Uterus (tissue), 4 donors: ENCODE data around the gene PHYKPL. TPM values are rescaled to one million over a fixed set of nuclear protein-coding genes. Genes with fewer than 3 reads are reported as not detected.

ENCODE experiments used
- DNase-seq, 2 donors: peaks; one replicate each; pipeline ENCODE4 v3.0.0-alpha.2; 2019 to 2020
- H3K27ac ChIP-seq, 2 donors: fragments of 200-600 bp; sonication (generic); 1 replicate in 1 of 2; 2 replicates in 1 of 2; pipeline ENCODE4 v1.5.1; 2016 to 2018
- H3K27me3 ChIP-seq, 2 donors: fragments of 200-600 bp; sonication (generic); one replicate each; pipeline ENCODE4 v1.5.1; 2018 to 2019; ENCODE audit warnings: control low read depth in 1 of 2
- H3K36me3 ChIP-seq, 2 donors: fragments of 200-600 bp; sonication (generic); one replicate each; pipeline ENCODE4 v1.5.1; 2019; ENCODE audit warnings: control low read depth in 1 of 2
- H3K4me1 ChIP-seq, 2 donors: fragments of 200-600 bp; sonication (generic); one replicate each; pipeline ENCODE4 v1.5.1; 2018 to 2019; ENCODE audit warnings: control low read depth in 1 of 2
- H3K4me3 ChIP-seq, 2 donors: fragments of 200-600 bp; sonication (generic); 1 replicate in 1 of 2; 2 replicates in 1 of 2; pipeline ENCODE4 v1.5.1; 2018 to 2019; ENCODE audit warnings: mild to moderate bottlenecking in 1 of 2
- H3K9me3 ChIP-seq, 2 donors: fragments of 200-600 bp; sonication (generic); one replicate each; pipeline ENCODE4 v1.5.1; 2019; ENCODE audit warnings: control low read depth in 1 of 2
- POLR2A ChIP-seq, 2 donors: fragments of 450-650 bp; IDR thresholded peaks; one replicate each; pipeline ENCODE4 v1.6.1; 2016; ENCODE audit warnings: antibody characterized with exemption in 2 of 2, mild to moderate bottlenecking in 1 of 2, moderate library complexity in 1 of 2
- intact Hi-C: fragments of 100-400 bp; cut with DNase I; formaldehyde crosslinking; loops from one replicate; pipeline ENCODE4 v1.15.1; 2023; ENCODE audit warnings: low total_unique reads
- total RNA-seq, 4 donors: library from RNA; depleted of rRNA in 3 of 4; stranded (reverse); fragments of >200 nt in 3 of 4; gene quantifications; one replicate each; pipeline versions ENCODE4 v1.1.0 to v1.2.4, GENCODE V29; 2014 to 2023
- TF ChIP-seq, protein P1 (sequence below), 4 experiments: fragments of 200-600 bp in 2 of 4; fragments of 450-650 bp in 2 of 4; sonication (generic) in 2 of 4; IDR thresholded peaks; one replicate each; pipeline ENCODE4 v1.5.1; 2016 to 2019; ENCODE audit warnings: antibody characterized with exemption in 4 of 4, mild to moderate bottlenecking in 2 of 4, moderate library complexity in 1 of 4
- donor health status: DM: yes; HTN: yes; CAD: no.

PHYKPL gene
- total RNA-seq, 4 donors from 2014 or later: 41.5 to 129 (median 89.9) TPM

GRCh38 chr5:178180141-178180863 is 52.3 kb downstream of the PHYKPL start:
- Histone ChIP-seq H3K9me3 (no peaks in the 10 kb centered on the region), H3K4me1 (no peaks in the 10 kb centered on the region), H3K27ac (no peak overlapping the region), H3K4me3 (no peak overlapping the region), H3K27me3 (no peaks in the 10 kb centered on the region), H3K36me3 (no peaks in the 10 kb centered on the region)
- intact Hi-C loops: no loop called here
- no peak for TF ChIP-seq POLR2A (IDR thresholded peaks at IDR 0.05)
- TF ChIP-seq, protein P1, sequence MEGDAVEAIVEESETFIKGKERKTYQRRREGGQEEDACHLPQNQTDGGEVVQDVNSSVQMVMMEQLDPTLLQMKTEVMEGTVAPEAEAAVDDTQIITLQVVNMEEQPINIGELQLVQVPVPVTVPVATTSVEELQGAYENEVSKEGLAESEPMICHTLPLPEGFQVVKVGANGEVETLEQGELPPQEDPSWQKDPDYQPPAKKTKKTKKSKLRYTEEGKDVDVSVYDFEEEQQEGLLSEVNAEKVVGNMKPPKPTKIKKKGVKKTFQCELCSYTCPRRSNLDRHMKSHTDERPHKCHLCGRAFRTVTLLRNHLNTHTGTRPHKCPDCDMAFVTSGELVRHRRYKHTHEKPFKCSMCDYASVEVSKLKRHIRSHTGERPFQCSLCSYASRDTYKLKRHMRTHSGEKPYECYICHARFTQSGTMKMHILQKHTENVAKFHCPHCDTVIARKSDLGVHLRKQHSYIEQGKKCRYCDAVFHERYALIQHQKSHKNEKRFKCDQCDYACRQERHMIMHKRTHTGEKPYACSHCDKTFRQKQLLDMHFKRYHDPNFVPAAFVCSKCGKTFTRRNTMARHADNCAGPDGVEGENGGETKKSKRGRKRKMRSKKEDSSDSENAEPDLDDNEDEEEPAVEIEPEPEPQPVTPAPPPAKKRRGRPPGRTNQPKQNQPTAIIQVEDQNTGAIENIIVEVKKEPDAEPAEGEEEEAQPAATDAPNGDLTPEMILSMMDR (IDR thresholded peaks at IDR 0.05): no peak
- no peak for DNase-seq

DNA sequence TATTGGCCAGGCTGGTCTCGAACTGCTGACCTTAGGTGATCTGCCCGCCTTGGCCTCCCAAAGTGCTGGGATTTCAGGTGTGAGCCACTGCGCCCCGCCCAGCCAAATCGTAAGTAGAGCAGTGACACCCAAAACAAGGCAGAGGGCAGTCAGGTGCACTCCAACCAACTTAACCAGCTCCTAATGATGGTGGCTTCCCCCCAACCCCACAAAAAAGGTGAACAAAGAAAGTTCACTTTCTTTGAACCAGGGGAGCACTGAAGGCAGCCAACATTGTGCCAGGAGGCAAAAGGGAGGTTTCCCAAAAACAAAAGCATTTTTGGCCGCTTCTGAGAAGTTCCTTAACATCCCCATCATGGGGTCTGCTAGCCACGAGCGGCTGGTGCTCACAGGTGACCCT is 55.0 kb downstream of the PHYKPL start:
- intact Hi-C loops: no loop called here
- TF ChIP-seq POLR2A (IDR thresholded peaks at IDR 0.05): no peak
- TF ChIP-seq, protein P1 (IDR thresholded peaks at IDR 0.05): no peak
- DNase-seq: no peak

GRCh38 chr5:178176791-178177190 is 55.8 kb downstream of the PHYKPL start:
- intact Hi-C loops: no loop called here

More for the DNA sequence above, 55.0 kb downstream of the PHYKPL start:
- Histone ChIP-seq H3K36me3 (no peaks in the 10 kb centered on the region), H3K27ac (no peak overlapping the region), H3K27me3 (no peaks in the 10 kb centered on the region), H3K4me3 (no peak overlapping the region), H3K9me3 (no peaks in the 10 kb centered on the region), H3K4me1 (no peaks in the 10 kb centered on the region)

GRCh38 chr5:178174456-178174855 is 58.1 kb downstream of the PHYKPL start:
- Histone ChIP-seq H3K9me3 (no peaks in the 10 kb centered on the region), H3K27ac (no peak overlapping the region), H3K27me3 (no peaks in the 10 kb centered on the region), H3K4me1 (no peaks in the 10 kb centered on the region), H3K4me3 (no peak overlapping the region), H3K36me3 (no peaks in the 10 kb centered on the region)
- intact Hi-C loops: no loop called here
- no peak for TF ChIP-seq POLR2A (IDR thresholded peaks at IDR 0.05)
- TF ChIP-seq, protein P1 (IDR thresholded peaks at IDR 0.05): no peak
- no peak for DNase-seq

More at GRCh38 chr5:178176791-178177190, 55.8 kb downstream of the PHYKPL start:
- DNase-seq: no peak
- Histone ChIP-seq H3K4me1 (no peaks in the 10 kb centered on the region), H3K9me3 (no peaks in the 10 kb centered on the region), H3K36me3 (no peaks in the 10 kb centered on the region), H3K4me3 (no peak overlapping the region), H3K27ac (no peak overlapping the region), H3K27me3 (no peaks in the 10 kb centered on the region)
- TF ChIP-seq, protein P1 (IDR thresholded peaks at IDR 0.05): no peak
- no peak for TF ChIP-seq POLR2A (IDR thresholded peaks at IDR 0.05)

DNA sequence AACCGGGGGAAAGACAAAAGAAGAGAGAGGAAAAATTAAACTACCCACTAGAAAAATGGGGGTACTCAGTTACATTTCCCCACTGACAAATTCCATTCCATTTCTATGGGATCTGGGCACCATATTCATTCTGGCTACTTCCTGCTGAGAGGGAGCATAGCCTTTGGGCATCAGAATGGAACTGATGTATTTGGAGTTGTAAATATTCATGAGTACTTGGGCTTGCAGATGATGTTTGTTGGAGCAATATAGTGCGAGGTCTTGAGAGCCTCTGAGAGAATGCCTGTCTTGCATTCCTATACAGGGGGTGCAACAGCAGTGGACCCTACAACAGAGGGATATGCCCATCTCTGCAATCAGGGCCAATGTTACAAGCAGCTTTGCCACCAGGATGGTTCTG is 62.1 kb downstream of the PHYKPL start:
- intact Hi-C loops: no loop called here

More for the DNA sequence above, 62.1 kb downstream of the PHYKPL start:
- Histone ChIP-seq H3K27me3 (no peaks in the 10 kb centered on the region), H3K4me3 (no peak overlapping the region), H3K4me1 (no peaks in the 10 kb centered on the region), H3K9me3 (no peaks in the 10 kb centered on the region), H3K27ac (no peak overlapping the region), H3K36me3 (no peaks in the 10 kb centered on the region)
- TF ChIP-seq, protein P1 (IDR thresholded peaks at IDR 0.05): no peak
- no peak for TF ChIP-seq POLR2A (IDR thresholded peaks at IDR 0.05)
- no peak for DNase-seq
